GM19239 (cell line): ENCODE measurements around the gene MTPN.

ENCODE experiments used
- DNase-seq: peaks from one replicate; pipeline ENCODE4 v3.0.0; 2011; ENCODE audit warnings: low spot score; ENCODE audit not compliant: insufficient read length
- FAIRE-seq: peaks from 2 replicates; lab custom pipeline; 2011; peaks lifted over from hg19 to GRCh38; lab: Jason Lieb, UNC

Gene MTPN

DNA sequence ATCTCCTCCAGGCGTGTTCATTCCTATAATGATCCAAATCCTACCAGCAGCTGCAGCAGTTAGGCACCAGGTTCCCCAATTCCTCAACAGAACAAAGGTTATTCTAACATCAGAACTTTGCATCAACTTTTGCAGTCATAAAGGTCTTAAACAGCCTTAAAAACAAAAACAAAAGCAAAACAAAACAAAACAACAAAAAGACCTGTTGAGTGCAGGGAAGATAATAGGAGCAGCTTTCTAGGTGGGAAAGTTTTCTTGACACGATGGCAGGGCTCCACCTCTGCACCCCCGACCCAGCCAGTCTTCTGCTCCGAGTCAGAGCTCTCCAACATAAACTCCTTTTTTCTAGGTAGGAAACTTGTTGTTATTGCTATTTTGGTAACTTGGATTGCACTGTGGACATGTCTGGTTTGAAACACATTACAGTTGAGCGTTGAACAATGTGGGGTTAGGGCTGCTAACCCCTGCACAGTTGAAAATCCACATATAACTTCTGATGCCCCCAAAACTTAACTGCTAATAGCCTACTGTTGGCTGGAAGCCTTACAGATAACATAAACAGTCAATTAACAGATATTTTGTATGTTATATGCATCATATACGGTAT, 77.6 kb downstream of the MTPN start:
- no peak for DNase-seq
- FAIRE-seq = no peak

DNA sequence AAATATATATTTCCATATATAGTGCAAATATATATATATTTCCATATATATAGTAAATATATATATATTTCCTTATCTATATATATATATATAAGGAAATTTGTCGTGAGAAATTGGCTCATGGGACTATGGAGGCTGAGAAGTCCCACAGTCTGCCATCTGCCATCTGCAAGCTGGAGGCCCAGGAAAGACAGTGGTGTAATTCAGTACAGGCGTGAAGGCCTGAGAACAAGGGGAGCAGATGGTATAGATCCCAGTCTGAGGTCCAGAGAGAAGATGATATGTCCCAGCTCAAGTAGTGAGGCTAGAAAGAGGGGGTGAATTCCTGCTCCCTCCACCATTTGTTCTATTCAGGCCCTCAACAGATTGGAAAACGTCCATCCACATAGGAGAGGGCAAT, 78.9 kb downstream of the MTPN start:
- DNase-seq (no peak), FAIRE-seq (no peak)

DNA sequence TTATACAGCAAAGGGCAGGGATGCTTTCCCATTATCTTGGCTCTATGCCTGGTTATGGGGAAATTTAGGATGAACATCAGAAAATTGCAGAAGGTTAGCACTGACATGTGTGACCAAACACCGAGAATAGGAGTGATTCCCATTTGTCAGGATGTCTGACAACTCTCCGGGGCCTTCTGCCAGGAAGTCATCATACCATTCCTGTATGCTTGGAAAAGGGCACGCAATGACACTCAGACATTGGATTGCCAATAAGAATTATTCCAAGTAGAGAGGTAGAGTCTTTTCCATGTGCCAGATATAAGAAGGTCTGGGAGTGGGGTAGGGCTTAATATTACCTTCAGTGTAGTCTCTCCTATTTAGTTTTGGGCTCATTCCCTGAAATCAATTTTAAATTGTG, 82.3 kb downstream of the MTPN start:
- FAIRE-seq = no peak

DNA sequence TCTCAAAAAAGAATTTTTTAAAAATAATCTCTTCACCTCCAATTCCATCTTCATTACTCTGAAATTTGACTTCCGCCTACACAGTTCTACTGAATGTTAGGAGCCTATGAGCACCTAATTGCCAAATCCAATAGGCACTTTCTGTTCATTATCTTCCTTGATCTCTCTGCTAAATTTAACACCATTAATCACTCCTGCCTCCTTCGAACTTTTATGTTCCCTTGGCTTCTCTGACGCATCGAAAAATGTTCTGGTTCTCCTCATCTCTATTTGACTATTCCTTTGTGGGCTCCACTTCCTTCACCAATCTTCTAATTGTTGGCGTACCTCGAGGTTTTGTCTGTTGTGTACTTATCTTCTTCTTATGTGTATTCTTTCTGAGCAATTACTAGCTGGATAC, 87.3 kb downstream of the MTPN start:
- FAIRE-seq (no peak), DNase-seq (no peak)

More for the DNA sequence above, 82.3 kb downstream of the MTPN start:
- DNase-seq = no peak

DNA sequence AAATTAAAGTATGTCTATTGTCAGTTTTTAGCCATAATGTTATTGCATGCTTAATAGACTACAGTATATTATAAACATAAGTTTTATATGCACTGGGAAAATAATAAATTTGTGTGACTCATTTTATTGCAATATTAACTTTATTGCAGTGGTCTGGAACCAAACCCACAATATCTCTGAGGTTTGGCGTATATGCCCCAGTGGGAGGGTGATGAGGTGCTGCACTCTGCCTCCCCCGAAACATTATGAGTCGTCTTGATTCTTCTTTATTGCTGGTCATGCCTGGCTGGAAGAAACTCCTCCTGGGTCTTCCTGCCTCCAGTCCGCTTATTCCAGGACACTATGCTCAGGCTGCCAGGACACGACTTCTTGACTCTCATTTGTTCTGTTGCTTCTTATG, 88.4 kb downstream of the MTPN start:
- no peak for DNase-seq
- FAIRE-seq = no peak

DNA sequence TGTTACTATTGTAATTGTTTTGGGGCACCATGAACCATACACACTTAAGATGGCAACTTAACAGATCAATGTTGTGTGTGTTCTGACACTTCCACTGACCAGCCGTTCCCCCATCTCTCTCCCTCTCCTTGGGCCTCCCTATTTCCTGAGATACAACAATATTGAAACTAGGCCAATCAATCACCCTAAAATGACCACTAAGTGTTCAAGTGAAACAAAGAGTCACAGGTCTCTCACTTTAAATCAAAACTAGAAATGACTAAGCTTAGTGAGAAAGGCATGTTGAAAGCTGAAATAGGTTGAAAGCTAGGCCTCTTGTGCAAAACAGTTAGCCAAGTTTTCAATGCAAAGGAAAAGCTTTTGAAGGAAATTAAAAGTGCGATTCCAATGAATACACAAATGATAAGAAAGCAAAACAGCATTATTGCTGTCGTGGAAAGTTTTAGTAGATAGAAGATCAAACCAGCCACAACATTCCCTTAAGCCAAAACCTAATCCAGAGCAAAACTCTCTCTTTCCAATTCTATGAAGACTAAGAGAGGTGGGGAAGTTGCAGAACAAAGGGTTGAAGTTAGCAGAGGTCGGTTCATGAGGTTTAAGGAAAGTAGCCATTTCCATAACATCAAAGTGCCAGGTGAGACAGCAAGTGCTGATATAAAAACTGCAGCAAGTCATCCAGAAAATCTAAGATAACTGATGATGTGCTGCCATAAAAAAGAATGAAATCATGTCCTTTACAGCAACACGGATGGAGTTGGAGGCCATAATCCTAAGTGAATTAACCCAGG, 90.6 kb downstream of the MTPN start:
- no peak for DNase-seq
- no peak for FAIRE-seq

DNA sequence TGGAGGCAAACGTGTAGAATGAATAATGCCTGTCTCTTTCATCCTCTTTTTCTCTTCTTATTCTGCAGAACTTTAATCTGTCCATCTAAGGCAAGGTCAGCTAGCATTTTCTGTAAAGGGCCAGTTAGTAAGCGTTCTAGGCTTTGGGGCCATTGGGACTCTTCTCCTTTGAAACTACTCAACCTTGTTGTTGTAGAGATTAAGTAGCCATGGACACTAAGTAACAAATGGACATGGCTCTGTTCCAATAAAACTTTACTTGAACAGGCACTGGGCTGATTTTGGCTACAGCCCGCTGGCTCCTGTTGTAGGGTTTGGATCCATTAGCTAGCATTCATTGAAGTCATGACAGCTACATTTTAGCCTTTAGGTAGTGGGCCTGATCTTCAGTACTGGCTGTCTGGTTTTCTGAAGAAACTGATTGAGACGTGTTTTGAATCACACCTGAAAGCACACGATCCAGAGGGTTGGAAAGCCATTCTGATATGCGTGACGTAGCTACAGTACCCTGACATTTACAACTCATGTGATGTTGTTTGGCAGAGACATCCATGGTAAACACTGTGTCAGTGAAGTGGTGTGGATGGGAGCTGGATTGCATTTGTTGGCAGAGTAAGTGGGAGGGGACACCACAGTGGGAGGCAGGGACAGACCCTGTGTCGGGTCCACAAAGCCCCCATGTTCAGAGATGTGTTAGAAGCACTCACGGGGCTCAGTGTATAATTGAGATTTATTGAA, 92.5 kb downstream of the MTPN start:
- FAIRE-seq (no peak), DNase-seq (no peak)

DNA sequence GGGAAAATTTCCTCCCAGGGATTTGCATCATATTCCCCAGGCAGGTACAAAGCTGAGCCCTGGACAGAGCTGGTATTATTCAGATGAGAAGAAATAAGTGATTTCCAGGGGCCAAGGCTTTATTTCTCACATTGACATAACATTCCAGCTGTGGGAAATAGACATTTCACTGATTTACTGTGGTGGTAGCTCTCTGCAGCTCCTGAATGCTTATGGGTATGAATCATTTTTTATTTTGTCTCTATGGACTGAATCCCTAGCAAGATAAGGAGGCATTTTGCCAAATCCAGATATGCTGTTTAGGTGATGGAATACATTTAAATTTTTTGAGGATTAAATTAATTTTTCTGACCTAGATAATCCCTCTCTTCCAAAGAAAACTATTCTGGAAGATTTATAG, 97.9 kb downstream of the MTPN start:
- no peak for FAIRE-seq
- DNase-seq = no peak

DNA sequence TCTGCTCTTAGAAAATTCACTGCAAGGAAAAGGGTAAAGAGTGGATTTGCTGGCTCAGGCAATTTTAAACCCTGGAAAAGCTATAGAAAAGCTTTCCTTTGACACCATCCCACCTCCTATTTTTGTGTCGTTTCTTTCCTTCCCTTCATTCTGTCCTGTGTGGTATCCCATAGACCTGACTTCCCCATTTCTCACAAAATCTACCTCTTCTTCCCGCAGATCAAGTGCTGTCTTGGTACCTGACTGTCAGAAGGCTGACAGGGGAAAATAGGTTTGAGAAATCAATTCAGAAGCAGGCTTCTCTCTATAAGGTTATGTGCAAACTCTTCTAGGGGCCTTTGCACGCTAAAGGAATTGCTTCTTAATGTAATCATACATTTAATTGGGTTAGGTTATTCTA, 98.9 kb downstream of the MTPN start:
- FAIRE-seq (no peak), DNase-seq (no peak)

DNA sequence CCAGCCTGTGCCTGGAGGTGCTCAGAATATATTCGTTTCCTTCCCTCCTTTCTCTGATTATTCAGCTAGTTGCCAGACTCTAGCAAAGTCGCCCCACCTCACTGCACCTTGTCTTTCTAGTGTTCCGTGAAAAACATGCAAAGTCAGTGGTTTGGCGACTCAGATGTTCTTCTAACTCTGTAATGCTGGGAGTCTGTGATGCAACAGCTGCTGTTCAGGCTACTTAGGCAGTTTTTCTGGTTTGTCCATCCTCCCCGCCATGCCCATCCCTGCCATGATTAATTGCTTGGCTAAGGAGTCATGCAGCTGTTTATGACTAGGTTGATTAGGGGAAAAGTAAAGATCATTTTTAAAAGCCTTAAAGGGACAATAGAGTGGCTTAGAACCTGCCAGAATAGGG, 99.4 kb downstream of the MTPN start:
- FAIRE-seq (no peak), DNase-seq (no peak)
